Forelimb muscle (tissue), 1 donor: ENCODE data around the gene MSN. TPM values are rescaled to one million over a fixed set of nuclear protein-coding genes. Genes with fewer than 3 reads are reported as not detected.
A peak's percentile ranks its signal among the peaks of the same experiment; 100 is the strongest.
"Not testable (repeated sequence)": the region's sequence is repeated elsewhere in the genome, so short reads cannot be mapped to it uniquely, and the experiment has no call there.

ENCODE experiments used
- DNase-seq: peaks from one replicate; pipeline ENCODE4 v3.0.0-alpha.2; 2013; ENCODE audit warnings: low read depth
- polyA plus RNA-seq: library from polyadenylated mRNA; unstranded; fragments of 120-200 nt; gene quantifications from one replicate; pipeline ENCODE4 v1.2.1, GENCODE V29; 2013; ENCODE audit not compliant: insufficient read length

MSN gene
- polyA plus RNA-seq, result 105 TPM

- no peak for DNase-seq
Measured at GRCh38 chrX:65667503-65668376, at the start of gene MSN. TSS of gene MSN (plus strand) at chrX:65667654. CDS start at chrX:65667842, 188 bp downstream.

GRCh38 chrX:65620096-65620705 lies 47.3 kb upstream of the MSN start:
- DNase-seq, result not testable (repeated sequence)

- no peak for DNase-seq
Measured at GRCh38 chrX:65630771-65631170, 36.7 kb upstream of the MSN start.

- no peak for DNase-seq
Measured at GRCh38 chrX:65633826-65634225, 33.6 kb upstream of the MSN start.

GRCh38 chrX:65634732-65635131 lies 32.7 kb upstream of the MSN start:
- no peak for DNase-seq

GRCh38 chrX:65635378-65635777 lies 32.1 kb upstream of the MSN start:
- DNase-seq, result peak; percentile 28

- DNase-seq, result no peak
Measured at GRCh38 chrX:65635822-65636221, 31.6 kb upstream of the MSN start.

- not testable (repeated sequence) for DNase-seq
Measured at GRCh38 chrX:65636261-65636660, 31.2 kb upstream of the MSN start.

- DNase-seq, result no peak
Measured at GRCh38 chrX:65637335-65637734, 30.1 kb upstream of the MSN start.

- no peak for DNase-seq
Measured at GRCh38 chrX:65642914-65643491, 24.5 kb upstream of the MSN start.

- DNase-seq, result no peak
Measured at GRCh38 chrX:65643531-65644052, 23.9 kb upstream of the MSN start.

- no peak for DNase-seq
Measured at GRCh38 chrX:65644621-65645289, 22.7 kb upstream of the MSN start.

GRCh38 chrX:65647801-65648200 lies 19.7 kb upstream of the MSN start:
- no peak for DNase-seq

- no peak for DNase-seq
Measured at GRCh38 chrX:65652098-65652497, 15.4 kb upstream of the MSN start.

- DNase-seq, result not testable (repeated sequence)
Measured at GRCh38 chrX:65657009-65657441, 10.4 kb upstream of the MSN start.

GRCh38 chrX:65657659-65658058 lies 9.8 kb upstream of the MSN start:
- no peak for DNase-seq

- no peak for DNase-seq
Measured at GRCh38 chrX:65658229-65658628, 9.2 kb upstream of the MSN start.

GRCh38 chrX:65667157-65667502 lies 324 bp upstream of the MSN start:
- no peak for DNase-seq

GRCh38 chrX:65668377-65669310 lies 1.2 kb downstream of the MSN start:
- no peak for DNase-seq

- DNase-seq, result no peak
Measured at GRCh38 chrX:65671286-65671685, 3.8 kb downstream of the MSN start.

- DNase-seq, result no peak
Measured at GRCh38 chrX:65671966-65672365, 4.5 kb downstream of the MSN start.
